ENCODE results near the gene MUC2.

GRCh38 chr11:1121331-1121812 is 46.7 kb downstream of the MUC2 start:
- no peak for TF ChIP-seq EP300 (IDR thresholded peaks at IDR 0.05)
- no peak for TF ChIP-seq CTCF (IDR thresholded peaks at IDR 0.05)
- TF ChIP-seq POLR2A (IDR thresholded peaks at IDR 0.05) = no peak

All from sigmoid colon (tissue), 4 donors.